ENCODE data around the gene PFKFB2. TPM values are rescaled to one million over a fixed set of nuclear protein-coding genes. Genes with fewer than 3 reads are reported as not detected.

The PFKFB2 gene
- total RNA-seq, 1 experiment from 2014 or later: 16.8 TPM

- TF ChIP-seq ZSCAN18 (CRISPR knock-in tag; IDR thresholded peaks at IDR 0.05) (no peak), ELF4 (CRISPR knock-in tag; IDR thresholded peaks at IDR 0.05; ENCODE audit: low read depth) (no peak), NR3C1 (CRISPR knock-in tag; conservative IDR thresholded peaks at IDR 0.05; ENCODE audit: low read depth) (no peak), EMX1 (CRISPR knock-in tag; IDR thresholded peaks at IDR 0.05) (no peak)
These were observed 39.6 kb upstream of the PFKFB2 start (continued) for GRCh38 chr1:207013321-207014085.

- ChIA-PET POLR2A (no interaction called here), CTCF (no interaction called here)
- peaks cover 18% of the 10 kb centered on the region for H3K27me3 Mint-ChIP-seq (ENCODE audit: low read depth)
- no peak overlapping the region for H3K4me3 Mint-ChIP-seq
- H3K4me1 Mint-ChIP-seq: no peaks in the 10 kb centered on the region
- no peak overlapping the region for H3K27ac Mint-ChIP-seq
- ATAC-seq (no peak), DNase-seq (ENCODE audit: low spot score) (no peak)
- H3K9me3 Mint-ChIP-seq: no peaks in the 10 kb centered on the region
- TF ChIP-seq HMGXB4 (CRISPR knock-in tag; IDR thresholded peaks at IDR 0.05): no peak
- TF ChIP-seq GTF2I (CRISPR knock-in tag; conservative IDR thresholded peaks at IDR 0.05): no peak
- no peak for TF ChIP-seq ZNF532 (CRISPR knock-in tag; IDR thresholded peaks at IDR 0.05; ENCODE audit: borderline replicate concordance)
- TF ChIP-seq IRF1 (CRISPR knock-in tag; IDR thresholded peaks at IDR 0.05): no peak
- no peaks in the 10 kb centered on the region for H3K36me3 Mint-ChIP-seq
These were observed 38.3 kb upstream of the PFKFB2 start for GRCh38 chr1:207014728-207015127.

GRCh38 chr1:207015791-207016190 is 37.3 kb upstream of the PFKFB2 start:
- CTCF ChIA-PET: no interaction called here
- DNase-seq (ENCODE audit: low spot score) (no peak), ATAC-seq (no peak)
- peaks cover 18% of the 10 kb centered on the region for H3K27me3 Mint-ChIP-seq (ENCODE audit: low read depth)
- H3K9me3 Mint-ChIP-seq: no peaks in the 10 kb centered on the region
- POLR2A ChIA-PET: no interaction called here
- H3K4me3 Mint-ChIP-seq: no peak overlapping the region
- no peaks in the 10 kb centered on the region for H3K36me3 Mint-ChIP-seq
- no peak overlapping the region for H3K27ac Mint-ChIP-seq
- no peaks in the 10 kb centered on the region for H3K4me1 Mint-ChIP-seq
- TF ChIP-seq ZNF219 (CRISPR knock-in tag; IDR thresholded peaks at IDR 0.05; ENCODE audit: borderline replicate concordance) (no peak), TP53 (CRISPR knock-in tag; IDR thresholded peaks at IDR 0.05) (no peak), ZNF396 (CRISPR knock-in tag; IDR thresholded peaks at IDR 0.05; ENCODE audit: borderline replicate concordance) (no peak), NFYB (CRISPR knock-in tag; conservative IDR thresholded peaks at IDR 0.05; ENCODE audit: low read depth) (no peak), E2F4 (CRISPR knock-in tag; IDR thresholded peaks at IDR 0.05; ENCODE audit: borderline replicate concordance, low read depth) (no peak), PRDM15 (CRISPR knock-in tag; IDR thresholded peaks at IDR 0.05) (no peak), USF2 (CRISPR knock-in tag; IDR thresholded peaks at IDR 0.05) (no peak), TCF7 (CRISPR knock-in tag; IDR thresholded peaks at IDR 0.05; ENCODE audit: low read depth) (no peak), NR3C1 (CRISPR knock-in tag; conservative IDR thresholded peaks at IDR 0.05; ENCODE audit: low read depth) (no peak), TEAD1 (CRISPR knock-in tag; IDR thresholded peaks at IDR 0.05) (no peak), MYBL2 (CRISPR knock-in tag; IDR thresholded peaks at IDR 0.05) (no peak)

Measured in WTC11 (cell line).